SK-N-SH (cell line): Measurements from ENCODE around the gene SLC22A14. TPM values are rescaled to one million over a fixed set of nuclear protein-coding genes. Genes with fewer than 3 reads are reported as not detected.
A peak's percentile ranks its signal among the peaks of the same experiment; 100 is the strongest.

Source experiments
- CTCF ChIA-PET: fragments of 300-600, 350-600 bp; formaldehyde crosslinking; extraction: SDS; loops from one replicate; lab custom pipeline; 2021; lab: Yijun Ruan, JAX
- POLR2A ChIA-PET: fragments of 350-600 bp; sonication (Branson Sonifier 250); formaldehyde crosslinking; extraction: SDS; loops from one replicate; lab custom pipeline; 2020; ENCODE audit warnings: antibody characterized with exemption, inconsistent platforms; lab: Yijun Ruan, JAX
- DNase-seq: peaks from one replicate; pipeline ENCODE4 v3.0.0; 2012
- H2AFZ ChIP-seq: fragments of 200-600 bp; sonication (generic); 2 replicates; pipeline ENCODE4 v1.8.1; 2016; ENCODE audit warnings: antibody characterized with exemption, mild to moderate bottlenecking, low read depth
- H3F3A ChIP-seq: fragments of 200-600 bp; sonication (generic); replicated peaks from 2 replicates; pipeline ENCODE3; 2016; ENCODE audit warnings: antibody characterized with exemption, mild to moderate bottlenecking; ENCODE audit not compliant: insufficient read depth
- H3K27ac ChIP-seq, 2 experiments: fragments of 200-500 bp in 1 of 2; fragments of 200-600 bp in 1 of 2; sonication (Bioruptor generic) in 1 of 2; sonication (generic), shearing (Covaris generic) in 1 of 2; 2 replicates each; pipeline versions ENCODE4 v1.5.1 to v1.6.1; 2014 to 2016; ENCODE audit warnings: low read depth in 2 of 2, inconsistent platforms in 1 of 2, low read length in 1 of 2, mild to moderate bottlenecking in 1 of 2, mixed read lengths in 1 of 2
- H3K27me3 ChIP-seq: fragments of 200-600 bp; sonication (generic), shearing (Covaris generic); 2 replicates; pipeline ENCODE4 v1.6.1; 2016; ENCODE audit warnings: mixed run types; ENCODE audit not compliant: insufficient read depth
- H3K36me3 ChIP-seq, 2 experiments: fragments of 200-500 bp in 1 of 2; fragments of 200-600 bp in 1 of 2; sonication (Bioruptor generic) in 1 of 2; sonication (generic) in 1 of 2; replicated peaks in 1 of 2; 2 replicates each; pipeline versions ENCODE3 to v1.5.1; 2014 to 2016; ENCODE audit warnings: low read length in 1 of 2, mild to moderate bottlenecking in 1 of 2; ENCODE audit not compliant: insufficient read depth in 2 of 2, control insufficient read depth in 1 of 2
- H3K4me1 ChIP-seq, 2 experiments: fragments of 200-500 bp in 1 of 2; fragments of 200-600 bp in 1 of 2; sonication (Bioruptor generic) in 1 of 2; sonication (generic), shearing (Covaris generic) in 1 of 2; 2 replicates each; pipeline versions ENCODE4 v1.5.1 to v1.6.1; 2014 to 2016; ENCODE audit warnings: low read depth in 1 of 2, low read length in 1 of 2, mixed run types in 1 of 2; ENCODE audit not compliant: insufficient read depth in 2 of 2, control insufficient read depth in 1 of 2
- H3K4me2 ChIP-seq: fragments of 200-600 bp; sonication (generic), shearing (Covaris generic); 2 replicates; pipeline ENCODE4 v1.6.1; 2017; ENCODE audit warnings: mixed run types
- H3K4me3 ChIP-seq, 2 experiments: fragments of 200-500 bp in 1 of 2; fragments of 200-600 bp in 1 of 2; sonication (Bioruptor generic) in 1 of 2; sonication (generic), shearing (Covaris generic) in 1 of 2; 2 replicates each; pipeline versions ENCODE4 v1.5.1 to v1.8.1; 2014 to 2016; ENCODE audit warnings: low read depth in 2 of 2, inconsistent platforms in 1 of 2, low read length in 1 of 2, mild to moderate bottlenecking in 1 of 2, mixed read lengths in 1 of 2, moderate library complexity in 1 of 2
- H3K79me2 ChIP-seq: fragments of 200-600 bp; sonication (generic); 2 replicates; pipeline ENCODE4 v1.8.1; 2017; ENCODE audit warnings: mild to moderate bottlenecking; ENCODE audit not compliant: insufficient read depth
- H3K9ac ChIP-seq: fragments of 200-600 bp; sonication (generic); 2 replicates; pipeline ENCODE4 v1.6.1; 2017; ENCODE audit warnings: mixed run types
- H3K9me2 ChIP-seq: fragments of 200-600 bp; sonication (generic); 2 replicates; pipeline ENCODE4 v1.6.1; 2017; ENCODE audit warnings: mixed run types
- H3K9me3 ChIP-seq: fragments of 200-600 bp; sonication (generic); 2 replicates; pipeline ENCODE4 v1.6.1; 2017; ENCODE audit warnings: mixed run types, mild to moderate bottlenecking, moderate library complexity
- H4K20me1 ChIP-seq: fragments of 200-600 bp; sonication (generic); 2 replicates; pipeline ENCODE4 v1.6.1; 2017; ENCODE audit warnings: mild to moderate bottlenecking, mixed run types; ENCODE audit not compliant: insufficient read depth
- CHD2 ChIP-seq: fragments of 150-350 bp; IDR thresholded peaks from 2 replicates; pipeline ENCODE4 v1.6.1; 2018; ENCODE audit warnings: low read length; ENCODE audit not compliant: partially characterized antibody
- CTCF ChIP-seq: fragments of 200-600 bp; sonication (generic); IDR thresholded peaks from 2 replicates; pipeline ENCODE4 v1.6.1; 2017; ENCODE audit warnings: antibody characterized with exemption, mild to moderate bottlenecking, moderate library complexity
- FOXM1 ChIP-seq: IDR thresholded peaks from 2 replicates; pipeline ENCODE4 v1.4.0; 2012; ENCODE audit warnings: low read depth, mild to moderate bottlenecking
- IRF3 ChIP-seq: fragments of 150-350 bp; IDR thresholded peaks from 2 replicates; pipeline ENCODE4 v1.6.1; 2016; ENCODE audit warnings: mild to moderate bottlenecking, low read depth, low read length
- JUND ChIP-seq: IDR thresholded peaks from 2 replicates; pipeline ENCODE4 v1.4.0; 2012
- NRF1 ChIP-seq: IDR thresholded peaks from 2 replicates; pipeline ENCODE4 v1.6.1; 2012; ENCODE audit warnings: low read depth, mild to moderate bottlenecking, low read length
- RFX5 ChIP-seq: IDR thresholded peaks from 2 replicates; pipeline ENCODE4 v1.6.1; 2012; ENCODE audit warnings: mild to moderate bottlenecking, improper control_type of control experiment, low read length
- SMC3 ChIP-seq: IDR thresholded peaks from 2 replicates; pipeline ENCODE4 v1.6.1; 2012; ENCODE audit warnings: low read depth, low read length, improper control_type of control experiment
- ZBTB33 ChIP-seq: IDR thresholded peaks from 2 replicates; pipeline ENCODE4 v1.4.0; 2012; ENCODE audit warnings: low read depth, borderline replicate concordance
- WGBS: methylation state at CpG from one replicate; pipeline ENCODE4 v1.1.6; 2017; ENCODE audit warnings: low lambda C conversion rate; 5-methylcytosine and 5-hydroxymethylcytosine counted together
- polyA plus RNA-seq, 3 experiments: library from polyadenylated mRNA; depleted of rRNA; stranded (reverse); fragments of >200 nt; gene quantifications; 2 replicates each; pipeline ENCODE4 v1.2.3, GENCODE V29; 2012
- TF ChIP-seq, protein P1 (sequence below): IDR thresholded peaks from 2 replicates; pipeline ENCODE4 v1.4.0; 2012; ENCODE audit warnings: low read depth

SLC22A14 gene
- polyA plus RNA-seq, 1 of the 3 experiments (the other 2 are of a cell fraction) = 0.16 TPM

DNA sequence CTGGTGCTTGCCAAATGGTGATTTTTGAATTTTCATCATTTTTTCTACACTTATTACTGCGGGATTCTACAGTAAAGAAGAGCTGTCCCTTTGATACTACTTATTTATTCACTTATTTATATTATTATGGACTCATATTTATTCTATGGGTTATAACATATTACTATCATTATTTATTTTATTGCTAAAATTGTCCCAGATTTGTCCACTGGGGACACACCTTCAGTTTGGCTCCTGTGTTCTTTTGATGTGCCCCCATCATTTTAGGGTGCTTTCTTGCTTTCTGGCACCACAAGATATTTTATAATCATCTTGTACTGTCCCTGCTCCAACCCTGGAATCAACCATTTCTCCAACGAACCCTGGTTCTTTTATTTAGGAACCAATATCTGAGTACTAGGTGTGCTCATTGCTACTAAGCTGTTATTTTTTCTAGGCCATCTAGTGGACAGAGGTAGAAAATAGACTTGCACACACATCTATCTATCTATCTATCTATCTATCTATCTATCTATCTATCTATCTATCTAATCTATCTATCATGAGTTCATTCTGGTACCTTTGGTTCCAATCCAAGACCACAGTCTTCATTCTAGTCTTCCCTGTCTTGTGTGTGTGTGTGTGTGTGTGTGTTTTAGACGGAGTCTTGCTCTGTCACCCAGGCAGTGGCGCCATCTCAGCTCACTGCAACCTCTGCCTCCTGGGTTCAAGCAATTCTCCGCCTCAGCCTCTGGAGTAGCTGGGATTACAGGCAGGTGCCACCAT, 16.0 kb downstream of the SLC22A14 start:
- H2AFZ ChIP-seq = no peak overlapping the region
- WGBS = 63% methylated on average over 5 of the region's 5 CpGs
- no peak overlapping the region for H3K4me3 ChIP-seq
- no peaks in the 10 kb centered on the region for H3K27me3 ChIP-seq
- no peak overlapping the region for H3K4me2 ChIP-seq
- H3K36me3 ChIP-seq = no peaks in the 10 kb centered on the region
- POLR2A ChIA-PET = no interaction called here
- CTCF ChIA-PET = interaction anchor here (0.6 to 2.2 kb wide), 14 partner anchors 11 to 830 kb away, joined by 3 to 11 read pairs (median 4); partner anchors contain the start of genes ACAA1 and OXSR1
- H3K79me2 ChIP-seq = no peaks in the 10 kb centered on the region
- H3K9ac ChIP-seq = no peak overlapping the region
- H4K20me1 ChIP-seq = no peaks in the 10 kb centered on the region
- no peak overlapping the region for H3K27ac ChIP-seq
- DNase-seq = no peak
- H3K4me1 ChIP-seq = no peaks in the 10 kb centered on the region
- no peaks in the 10 kb centered on the region for H3F3A ChIP-seq
- TF ChIP-seq SMC3 (0 out of 2 replicates have a peak, but pooled peaks have one; percentile 16), CTCF (peak; percentile 66), JUND (no peak)
- TF ChIP-seq, all 33 proteins: peak for 2
- Histone ChIP-seq H3K9me3 (no peaks in the 10 kb centered on the region), H3K9me2 (no peaks in the 10 kb centered on the region)

DNA sequence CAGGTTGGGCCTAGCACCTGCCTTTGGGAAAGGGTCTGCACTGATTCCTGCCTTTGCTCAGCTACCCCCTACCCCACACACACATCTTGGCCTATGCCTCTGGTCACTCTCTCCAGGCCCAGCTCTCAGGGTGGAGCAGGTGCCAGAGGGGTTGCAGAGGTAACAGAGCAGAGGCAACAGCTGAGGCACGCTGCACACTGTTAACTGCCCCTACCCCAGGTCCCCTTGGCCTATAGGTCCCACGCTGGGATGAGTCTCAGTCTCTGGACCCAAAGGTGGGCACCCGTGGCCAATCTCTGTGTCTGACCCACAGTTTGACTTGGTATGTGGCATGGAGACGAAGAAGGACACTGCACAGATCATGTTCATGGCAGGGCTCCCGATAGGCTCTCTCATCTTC, 24.8 kb downstream of the SLC22A14 start:
- POLR2A ChIA-PET = no interaction called here
- H3K36me3 ChIP-seq = no peaks in the 10 kb centered on the region
- H3K79me2 ChIP-seq = no peaks in the 10 kb centered on the region
- no peaks in the 10 kb centered on the region; the same call in 1 of the 2 replicates for H3K27me3 ChIP-seq
- H3K4me3 ChIP-seq = no peak overlapping the region
- H3K4me2 ChIP-seq = no peak overlapping the region
- WGBS = 40% methylated on average over 3 of the region's 5 CpGs
- H3K9me3 ChIP-seq = no peaks in the 10 kb centered on the region
- no peaks in the 10 kb centered on the region for H3F3A ChIP-seq
- H3K9me2 ChIP-seq = no peaks in the 10 kb centered on the region
- no peak overlapping the region for H2AFZ ChIP-seq
- CTCF ChIA-PET = interaction anchor here (1.0 kb wide), 1 partner anchor 170 kb away, joined by 3 read pairs; the partner anchor contains the start of gene ACAA1
- no peak overlapping the region for H3K27ac ChIP-seq
- DNase-seq = no peak
- TF ChIP-seq, protein P1, sequence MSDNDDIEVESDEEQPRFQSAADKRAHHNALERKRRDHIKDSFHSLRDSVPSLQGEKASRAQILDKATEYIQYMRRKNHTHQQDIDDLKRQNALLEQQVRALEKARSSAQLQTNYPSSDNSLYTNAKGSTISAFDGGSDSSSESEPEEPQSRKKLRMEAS = no peak
- H3K9ac ChIP-seq = no peak overlapping the region
- no peaks in the 10 kb centered on the region for H4K20me1 ChIP-seq
- no peaks in the 10 kb centered on the region for H3K4me1 ChIP-seq

DNA sequence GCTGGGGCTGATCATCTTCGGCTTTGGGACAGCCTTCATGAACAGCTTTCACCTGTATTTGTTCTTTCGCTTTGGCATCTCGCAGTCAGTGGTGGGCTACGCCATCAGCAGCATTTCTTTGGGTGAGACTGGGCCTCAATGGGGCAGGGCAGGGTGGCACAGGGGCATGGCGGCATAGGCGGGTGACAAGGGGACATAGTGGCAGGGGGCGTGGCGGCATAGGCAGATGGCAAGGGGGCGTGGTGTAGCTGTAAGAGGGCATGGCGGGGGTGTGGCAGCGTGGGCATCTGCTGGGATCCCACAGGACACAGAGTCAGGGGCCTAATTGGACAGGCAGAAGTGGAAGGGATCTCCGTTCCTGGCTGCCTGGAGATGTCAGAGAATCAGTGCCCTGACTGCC, 25.5 kb downstream of the SLC22A14 start:
- Histone ChIP-seq H3K4me1 (no peaks in the 10 kb centered on the region), H3K9me2 (no peaks in the 10 kb centered on the region), H3K79me2 (no peaks in the 10 kb centered on the region), H3K9ac (no peak overlapping the region), H3K4me2 (no peak overlapping the region), H3K36me3 (no peaks in the 10 kb centered on the region), H3K27me3 (no peaks in the 10 kb centered on the region; the same call in 1 of the 2 replicates), H3K4me3 (no peak overlapping the region), H2AFZ (no peak overlapping the region), H4K20me1 (no peaks in the 10 kb centered on the region), H3K9me3 (no peaks in the 10 kb centered on the region), H3K27ac (no peak overlapping the region), H3F3A (no peaks in the 10 kb centered on the region)
- CTCF ChIA-PET = interaction anchor here (3.0 kb wide), 1 partner anchor 9 kb away, joined by 11 read pairs; no protein-coding TSS in a partner anchor
- no peak for DNase-seq
- TF ChIP-seq CHD2 (no peak), NRF1 (no peak), IRF3 (no peak), CTCF (no peak), RFX5 (no peak), ZBTB33 (no peak), FOXM1 (no peak)
- WGBS = 80% methylated on average over 12 of the region's 12 CpGs
- POLR2A ChIA-PET = no interaction called here
